Tibial nerve (tissue), 4 donors: ENCODE measurements around the gene ATP5ME. TPM values are rescaled to one million over a fixed set of nuclear protein-coding genes. Genes with fewer than 3 reads are reported as not detected.
"Not testable (repeated sequence)": the region's sequence is repeated elsewhere in the genome, so short reads cannot be mapped to it uniquely, and the experiment has no call there.

Experiments
- DNase-seq, 2 donors: peaks; one replicate each; pipeline ENCODE4 v3.0.0-alpha.2; 2019; ENCODE audit warnings: low spot score in 2 of 2
- H3K27ac ChIP-seq, 4 donors: fragments of 200-600 bp; sonication (generic) in 3 of 4; one replicate each; pipeline ENCODE4 v1.5.1; 2017 to 2019; ENCODE audit warnings: mild to moderate bottlenecking in 1 of 4
- H3K27me3 ChIP-seq, 2 donors: fragments of 200-600 bp; sonication (generic) in 1 of 2; one replicate each; pipeline versions ENCODE4 v1.5.1 to v1.6.0; 2017 to 2019
- H3K36me3 ChIP-seq, 3 donors: fragments of 200-600 bp; sonication (generic); one replicate each; pipeline ENCODE4 v1.5.1; 2018 to 2019
- H3K4me1 ChIP-seq, 4 donors: fragments of 200-600 bp; sonication (generic) in 3 of 4; one replicate each; pipeline ENCODE4 v1.5.1; 2017 to 2019
- H3K4me3 ChIP-seq, 4 donors: fragments of 200-600 bp; sonication (generic) in 3 of 4; one replicate each; pipeline ENCODE4 v1.5.1; 2017 to 2019; ENCODE audit warnings: mild to moderate bottlenecking in 1 of 4, moderate library complexity in 1 of 4
- H3K9me3 ChIP-seq, 4 donors: fragments of 200-600 bp; sonication (generic) in 3 of 4; one replicate each; pipeline ENCODE4 v1.5.1; 2017 to 2019
- EP300 ChIP-seq, 2 donors: sonication (generic); formaldehyde crosslinking; IDR thresholded peaks; one replicate each; pipeline ENCODE4 v1.6.1; 2017; ENCODE audit warnings: antibody characterized with exemption in 2 of 2, mild to moderate bottlenecking in 1 of 2
- POLR2A ChIP-seq, 2 donors: fragments of 450-650 bp; IDR thresholded peaks; one replicate each; pipeline ENCODE4 v1.6.1; 2017; ENCODE audit warnings: antibody characterized with exemption in 2 of 2, mild to moderate bottlenecking in 2 of 2, moderate library complexity in 2 of 2
- WGBS, 2 donors: methylation state at CpG; one replicate each; pipeline ENCODE4 v1.1.5; 2018; 5-methylcytosine and 5-hydroxymethylcytosine counted together
- total RNA-seq, 4 donors: library from RNA; depleted of rRNA; stranded (reverse); fragments of >200 nt; gene quantifications; one replicate each; pipeline ENCODE4 v1.1.0, GENCODE V29; 2016
- TF ChIP-seq, protein P1 (sequence below), 5 experiments: fragments of 200-600 bp in 3 of 5; fragments of 450-650 bp in 2 of 5; sonication (generic) in 3 of 5; IDR thresholded peaks; one replicate each; pipeline ENCODE4 v1.5.1; 2016 to 2019; ENCODE audit warnings: antibody characterized with exemption in 5 of 5, mild to moderate bottlenecking in 3 of 5, moderate library complexity in 2 of 5

Gene ATP5ME
- total RNA-seq, 4 donors from 2014 or later: 50.0 to 219 (median 139) TPM

DNA sequence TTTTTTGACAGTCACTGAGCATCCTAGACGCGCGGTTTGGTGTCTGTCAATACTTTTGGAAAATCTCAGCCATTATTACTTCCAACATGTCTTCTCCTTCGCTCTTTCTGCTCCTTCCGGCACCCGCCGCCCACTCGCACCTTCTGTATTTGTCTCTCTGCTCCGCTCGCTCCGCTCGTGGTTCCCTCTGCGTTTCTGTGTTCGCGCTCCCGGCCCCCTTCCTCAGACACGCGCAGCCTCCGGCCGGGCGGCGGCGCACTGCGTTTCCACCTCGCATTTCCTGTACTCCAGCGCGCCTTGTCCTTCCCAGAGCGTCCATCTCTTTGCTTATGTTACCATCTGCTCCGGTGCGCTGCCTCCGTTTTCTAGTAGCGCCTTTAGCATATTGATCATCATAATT is 27.6 kb downstream of the ATP5ME start:
- 74 to 85% methylated on average over 32 of the region's 32 CpGs for WGBS, 2 donors
- TF ChIP-seq, protein P1, sequence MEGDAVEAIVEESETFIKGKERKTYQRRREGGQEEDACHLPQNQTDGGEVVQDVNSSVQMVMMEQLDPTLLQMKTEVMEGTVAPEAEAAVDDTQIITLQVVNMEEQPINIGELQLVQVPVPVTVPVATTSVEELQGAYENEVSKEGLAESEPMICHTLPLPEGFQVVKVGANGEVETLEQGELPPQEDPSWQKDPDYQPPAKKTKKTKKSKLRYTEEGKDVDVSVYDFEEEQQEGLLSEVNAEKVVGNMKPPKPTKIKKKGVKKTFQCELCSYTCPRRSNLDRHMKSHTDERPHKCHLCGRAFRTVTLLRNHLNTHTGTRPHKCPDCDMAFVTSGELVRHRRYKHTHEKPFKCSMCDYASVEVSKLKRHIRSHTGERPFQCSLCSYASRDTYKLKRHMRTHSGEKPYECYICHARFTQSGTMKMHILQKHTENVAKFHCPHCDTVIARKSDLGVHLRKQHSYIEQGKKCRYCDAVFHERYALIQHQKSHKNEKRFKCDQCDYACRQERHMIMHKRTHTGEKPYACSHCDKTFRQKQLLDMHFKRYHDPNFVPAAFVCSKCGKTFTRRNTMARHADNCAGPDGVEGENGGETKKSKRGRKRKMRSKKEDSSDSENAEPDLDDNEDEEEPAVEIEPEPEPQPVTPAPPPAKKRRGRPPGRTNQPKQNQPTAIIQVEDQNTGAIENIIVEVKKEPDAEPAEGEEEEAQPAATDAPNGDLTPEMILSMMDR (IDR thresholded peaks at IDR 0.05): no peak
- TF ChIP-seq POLR2A (IDR thresholded peaks at IDR 0.05) (no peak), EP300 (IDR thresholded peaks at IDR 0.05) (no peak)
- Histone ChIP-seq H3K27ac (no peak overlapping the region), H3K4me1 (no peaks in the 10 kb centered on the region), H3K27me3 (peaks cover 0 to 33% of the 10 kb centered on the region in 2 donors), H3K9me3 (peaks cover 0 to 27% (median 0%) of the 10 kb centered on the region in 4 donors), H3K4me3 (no peak overlapping the region), H3K36me3 (no peaks in the 10 kb centered on the region)
- DNase-seq: no peak

DNA sequence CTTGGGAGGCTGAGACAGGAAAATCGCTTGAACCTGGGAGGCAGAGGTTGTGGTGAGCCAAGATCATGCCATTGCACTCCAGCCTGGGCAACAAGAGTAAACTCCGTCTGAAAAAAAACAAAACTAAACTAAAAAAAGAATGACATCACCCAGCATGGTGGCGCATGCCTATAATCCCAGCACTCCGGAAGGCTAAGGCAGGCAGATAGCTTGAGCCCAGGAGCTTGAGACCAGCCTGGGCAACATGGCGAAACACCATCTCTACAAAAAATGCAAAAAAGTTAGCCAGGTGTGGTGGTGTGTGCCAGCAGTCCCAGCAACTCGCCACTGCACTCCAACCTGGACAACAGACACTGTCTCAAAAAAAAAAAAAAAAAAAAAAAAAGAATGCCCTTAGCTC is 31.7 kb downstream of the ATP5ME start:
- H3K36me3 ChIP-seq, H3K4me3 ChIP-seq, H3K27me3 ChIP-seq, DNase-seq, H3K4me1 ChIP-seq, H3K27ac ChIP-seq: not testable (repeated sequence)
- H3K9me3 ChIP-seq: peaks cover 0 to 29% (median 0%) of the 10 kb centered on the region in 4 donors
- WGBS, 2 donors: 84 to 87% methylated on average over 6 of the region's 6 CpGs

DNA sequence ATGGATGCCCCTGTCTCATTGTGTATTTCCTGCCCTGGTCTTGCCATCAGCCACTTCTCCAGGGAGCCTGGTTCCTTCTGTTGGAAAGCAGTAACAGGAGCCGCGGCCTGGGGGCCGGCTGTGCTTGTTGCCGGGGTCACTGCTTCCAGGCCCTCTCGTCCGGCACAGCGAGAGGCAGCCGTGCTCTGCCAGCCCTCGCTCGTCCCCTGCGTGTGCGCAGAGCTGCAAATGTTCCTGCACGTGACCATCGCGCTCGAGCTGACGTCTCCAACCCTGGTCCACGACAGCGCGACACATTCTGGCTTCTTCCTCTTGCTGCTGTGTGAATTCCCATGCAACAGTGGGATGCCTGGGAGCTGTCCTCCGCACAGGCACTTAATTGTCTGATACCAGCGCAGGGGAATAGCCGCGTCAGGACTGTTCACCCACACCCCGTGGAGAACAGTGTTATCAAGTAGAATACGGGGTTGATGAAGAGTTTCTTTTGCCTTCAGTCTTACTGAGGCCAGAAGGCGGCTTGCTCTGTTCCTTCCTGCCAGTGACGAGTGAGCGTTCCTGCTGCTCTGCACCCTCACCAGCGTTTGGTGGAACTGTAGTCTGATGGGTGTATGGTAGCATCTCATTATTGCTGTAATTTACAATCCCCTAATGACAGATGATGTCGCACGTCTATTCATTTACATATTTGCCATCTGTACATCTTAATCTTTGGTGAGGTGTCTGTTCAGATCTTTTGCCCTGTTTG is 36.4 kb downstream of the ATP5ME start:
- DNase-seq: no peak
- Histone ChIP-seq H3K4me3 (no peak overlapping the region), H3K9me3 (peaks cover 0 to 26% (median 0%) of the 10 kb centered on the region in 4 donors), H3K4me1 (no peaks in the 10 kb centered on the region), H3K27ac (no peak overlapping the region), H3K27me3 (peaks cover 0 to 5% of the 10 kb centered on the region in 2 donors), H3K36me3 (no peaks in the 10 kb centered on the region)
- 49 to 54% methylated on average over 30 to 31 of the region's 32 CpGs for WGBS, 2 donors
- TF ChIP-seq, protein P1 (IDR thresholded peaks at IDR 0.05): no peak
- TF ChIP-seq EP300 (IDR thresholded peaks at IDR 0.05): no peak
- no peak for TF ChIP-seq POLR2A (IDR thresholded peaks at IDR 0.05)

DNA sequence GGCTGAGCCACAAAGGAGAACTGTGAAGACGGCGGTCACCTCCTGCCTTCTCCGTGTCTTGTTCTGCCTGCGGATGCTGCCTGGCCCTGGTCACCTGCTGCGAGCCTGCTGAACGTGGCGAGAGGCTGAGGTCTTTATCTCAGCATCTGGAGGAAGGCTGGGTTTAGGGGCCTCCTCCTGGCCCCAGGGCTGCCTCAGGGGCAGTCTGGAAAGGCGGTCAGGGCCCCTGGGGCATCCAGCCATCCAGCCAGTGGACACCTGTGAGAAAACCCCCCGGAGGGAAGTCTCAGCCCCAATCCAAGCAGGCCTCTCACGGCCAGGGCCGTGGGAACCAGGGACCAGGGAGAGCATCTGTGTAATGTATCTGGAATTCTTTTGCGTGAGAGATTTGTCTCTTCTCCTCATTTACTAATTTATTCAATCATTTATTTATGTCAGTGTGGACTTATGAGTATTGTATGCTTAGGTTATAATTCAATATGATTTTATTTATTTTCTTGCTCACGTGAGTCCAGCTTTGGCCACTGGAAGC is 37.4 kb downstream of the ATP5ME start:
- no peak for DNase-seq
- Histone ChIP-seq H3K36me3 (no peaks in the 10 kb centered on the region), H3K4me3 (no peak overlapping the region), H3K4me1 (no peaks in the 10 kb centered on the region), H3K9me3 (peaks cover 0 to 27% (median 0%) of the 10 kb centered on the region in 4 donors), H3K27ac (no peak overlapping the region), H3K27me3 (peaks cover 0 to 5% of the 10 kb centered on the region in 2 donors)
- TF ChIP-seq POLR2A (IDR thresholded peaks at IDR 0.05): no peak
- TF ChIP-seq, protein P1 (IDR thresholded peaks at IDR 0.05): no peak
- TF ChIP-seq EP300 (IDR thresholded peaks at IDR 0.05): no peak
- WGBS, 2 donors: 62 to 70% methylated on average over 12 to 13 of the region's 13 CpGs

DNA sequence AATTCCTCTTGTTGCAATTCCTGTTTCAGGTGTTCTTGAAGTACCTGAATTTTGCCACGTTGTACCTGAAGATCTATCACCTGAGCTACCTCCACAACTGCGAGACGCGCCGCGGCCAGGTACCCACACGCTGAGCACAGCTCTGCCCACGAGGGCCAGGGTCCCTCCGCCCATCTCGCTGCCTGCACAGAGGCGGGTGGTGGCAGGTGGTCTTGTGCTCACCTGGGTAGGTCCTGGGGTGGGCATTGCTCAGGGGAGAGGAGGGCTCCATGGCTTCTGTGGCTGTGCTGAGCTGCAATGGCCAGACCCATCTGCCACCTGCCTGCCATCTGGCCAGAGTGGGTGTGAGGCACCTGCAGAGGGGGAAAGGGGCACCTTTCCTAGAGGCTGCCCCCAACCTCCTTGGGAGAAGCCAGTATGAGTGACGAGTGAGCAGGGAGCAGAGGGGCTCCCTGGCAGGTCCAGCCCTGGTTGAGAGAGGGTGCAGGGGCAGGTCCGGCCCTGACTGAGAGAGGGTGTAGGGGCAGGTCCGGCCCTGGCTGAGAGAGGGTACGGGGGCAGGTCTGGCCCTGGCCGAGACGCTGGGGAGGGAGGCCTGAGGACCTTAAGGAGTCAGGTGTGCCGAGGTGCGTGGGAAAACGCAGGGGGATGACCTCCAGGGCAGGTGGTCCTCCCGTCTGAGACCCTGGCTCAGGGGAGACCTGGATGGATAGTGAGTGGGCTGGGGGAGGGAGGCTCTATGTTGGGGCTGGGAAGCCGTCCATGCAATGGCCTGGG is 38.0 kb downstream of the ATP5ME start:
- DNase-seq: no peak
- H3K27ac ChIP-seq: no peak overlapping the region
- no peak for TF ChIP-seq POLR2A (IDR thresholded peaks at IDR 0.05)
- TF ChIP-seq, protein P1 (IDR thresholded peaks at IDR 0.05): no peak
- H3K4me3 ChIP-seq: no peak overlapping the region
- H3K36me3 ChIP-seq: no peaks in the 10 kb centered on the region
- peaks cover 0 to 29% (median 0%) of the 10 kb centered on the region in 4 donors for H3K9me3 ChIP-seq
- WGBS, 2 donors: 76 to 82% methylated on average over 21 to 22 of the region's 22 CpGs
- no peaks in the 10 kb centered on the region for H3K4me1 ChIP-seq
- H3K27me3 ChIP-seq: peaks cover 0 to 5% of the 10 kb centered on the region in 2 donors

DNA sequence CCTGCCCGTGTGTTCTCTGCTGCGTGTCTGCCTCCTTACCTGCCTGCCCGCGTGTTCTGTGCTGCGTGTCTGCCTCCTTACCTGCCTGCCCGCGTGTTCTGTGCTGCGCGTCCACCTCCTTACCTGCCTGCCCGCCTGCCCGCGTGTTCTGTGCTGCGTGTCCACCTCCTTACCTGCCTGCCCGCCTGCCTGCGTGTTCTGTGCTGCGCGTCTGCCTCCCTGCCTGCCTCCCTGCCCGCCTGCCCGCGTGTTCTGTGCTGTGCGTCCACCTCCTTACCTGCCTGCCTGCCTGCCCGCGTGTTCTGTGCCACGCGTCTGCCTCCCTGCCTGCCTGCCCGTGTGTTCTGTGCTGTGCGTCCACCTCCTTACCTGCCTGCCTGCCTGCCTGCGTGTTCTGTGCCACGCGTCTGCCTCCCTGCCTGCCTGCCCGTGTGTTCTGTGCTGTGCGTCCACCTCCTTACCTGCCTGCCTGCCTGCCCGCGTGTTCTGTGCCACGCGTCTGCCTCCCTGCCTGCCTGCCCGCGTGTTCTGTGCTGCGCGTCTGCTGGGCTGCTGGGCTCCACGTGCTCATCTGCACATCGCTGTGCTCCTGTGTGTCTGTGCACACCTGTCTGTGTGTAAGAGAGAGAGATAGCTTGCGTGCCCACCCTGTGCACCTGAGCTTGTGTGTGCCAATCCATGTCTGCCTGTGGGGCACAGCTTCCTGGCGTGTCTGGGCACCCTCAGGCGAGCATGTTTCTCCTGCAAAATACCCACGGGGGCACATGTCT is 38.8 kb downstream of the ATP5ME start:
- WGBS, 2 donors: 91 to 96% methylated on average over 38 to 46 of the region's 46 CpGs
- H3K27ac ChIP-seq, H3K36me3 ChIP-seq, H3K4me1 ChIP-seq, H3K27me3 ChIP-seq, H3K4me3 ChIP-seq, DNase-seq: not testable (repeated sequence)
- peaks cover 0 to 32% (median 0%) of the 10 kb centered on the region in 4 donors for H3K9me3 ChIP-seq
